Epithelial cell of prostate (primary cell): ENCODE measurements around the gene GPR107.

Experiments
- DNase-seq: peaks from one replicate; pipeline ENCODE4 v3.0.0-alpha.2; 2011; ENCODE audit warnings: low read depth, low spot score
- H3K27ac ChIP-seq: fragments of 450-650 bp; 2 replicates; pipeline ENCODE4 v1.5.1; 2017; ENCODE audit warnings: mild to moderate bottlenecking

The GPR107 gene

DNA sequence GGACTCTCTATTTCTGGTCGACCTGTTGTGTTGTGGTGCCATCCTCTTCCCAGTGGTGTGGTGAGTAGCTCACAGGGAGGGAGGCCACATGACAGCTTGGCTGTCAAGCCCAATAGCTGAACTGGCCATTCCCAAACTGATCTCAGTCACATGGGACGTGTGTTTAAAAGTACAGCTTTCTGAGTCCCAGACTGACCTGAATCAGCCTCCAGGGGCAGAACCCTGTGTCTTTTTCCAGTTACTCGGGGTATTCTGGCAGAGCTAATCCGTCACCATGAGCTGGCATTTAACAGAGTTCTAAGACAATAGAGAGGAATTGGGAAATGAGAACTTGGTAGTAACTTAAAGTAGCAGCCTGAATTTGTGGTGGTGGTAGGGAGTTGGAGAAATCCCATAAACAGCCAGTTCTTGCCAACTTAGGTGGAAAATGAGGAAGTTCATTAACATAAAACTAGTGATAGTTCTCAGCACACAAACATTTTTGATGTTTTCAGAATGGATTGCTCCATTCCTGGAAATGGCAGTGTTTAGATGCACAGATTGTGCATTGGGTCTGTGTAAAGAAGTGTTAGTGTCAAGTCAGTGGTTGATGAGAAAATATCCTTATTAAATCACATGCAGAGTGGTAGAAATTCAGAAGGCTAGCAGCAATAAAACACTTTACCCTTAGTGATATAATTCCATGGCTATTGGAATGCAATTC, 50.9 kb downstream of the GPR107 start:
- H3K27ac ChIP-seq: no peak overlapping the region
- no peak for DNase-seq

DNA sequence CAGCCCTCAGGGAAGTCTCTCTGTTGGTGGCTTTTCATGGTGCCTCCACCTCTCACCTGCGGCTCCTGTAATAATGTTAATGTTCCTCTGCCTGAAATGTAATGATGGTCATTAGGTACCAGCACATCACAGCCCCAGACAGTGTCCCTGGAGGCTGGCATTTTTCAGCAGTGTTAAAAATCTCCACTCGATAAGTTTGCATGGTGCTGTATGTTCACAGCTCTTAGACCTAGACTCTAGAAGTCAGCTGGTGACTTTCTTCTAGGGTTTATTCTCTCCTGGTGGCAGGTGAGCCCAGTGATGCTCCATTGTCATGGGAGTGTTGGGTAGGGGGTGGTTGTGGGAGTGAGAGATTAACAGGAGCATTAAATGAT, 53.1 kb downstream of the GPR107 start:
- DNase-seq: no peak
- H3K27ac ChIP-seq: no peak overlapping the region

DNA sequence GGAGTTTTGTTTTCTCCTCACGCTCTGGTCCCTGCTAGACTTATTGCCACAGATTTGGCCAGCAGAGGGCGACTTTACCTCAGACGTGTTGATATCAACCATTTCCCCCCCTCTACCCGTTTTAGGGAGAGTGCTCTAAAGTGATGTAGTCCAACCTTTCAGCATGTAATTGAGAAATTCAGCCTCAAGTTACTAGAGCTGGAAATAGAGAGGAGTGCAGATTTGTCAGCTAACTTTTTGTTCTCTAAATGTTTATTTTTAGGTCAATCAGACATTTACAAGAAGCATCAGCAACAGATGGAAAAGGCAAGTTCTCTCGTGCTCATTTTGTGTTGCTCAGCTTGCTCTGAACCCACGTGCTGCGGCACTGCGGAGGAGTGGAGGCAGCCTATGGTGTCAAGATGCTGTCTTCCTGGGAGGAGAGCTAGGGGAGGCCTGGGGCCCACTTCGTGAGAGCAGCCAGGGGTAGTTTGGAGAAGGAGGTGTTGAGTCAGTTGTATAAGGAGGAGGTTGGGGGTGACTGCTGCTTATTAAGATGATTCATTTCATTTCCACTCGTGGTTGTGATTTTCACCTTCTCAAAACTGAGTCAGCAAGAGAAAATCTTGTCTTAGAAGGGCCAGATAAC, 53.6 kb downstream of the GPR107 start:
- DNase-seq: peak; percentile 14
- H3K27ac ChIP-seq: no peak overlapping the region

DNA sequence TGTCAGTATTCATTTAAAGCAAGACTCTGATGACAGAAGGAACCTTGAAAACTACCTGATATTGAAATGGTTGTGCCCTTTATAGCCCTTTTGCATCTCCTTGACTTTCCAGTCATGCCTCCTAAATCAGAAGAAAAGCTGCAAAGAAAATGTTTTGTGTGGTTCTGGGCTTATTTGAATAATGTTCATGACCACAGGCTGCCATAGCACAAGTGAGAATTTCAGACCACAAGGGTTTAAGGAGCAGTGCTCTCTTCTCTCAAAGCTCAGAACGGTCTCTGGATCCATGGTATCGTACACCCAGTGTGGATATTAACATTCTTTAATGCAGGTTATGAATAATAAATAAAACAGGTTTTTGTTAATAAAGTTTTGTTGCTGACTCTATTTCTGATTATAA, 54.2 kb downstream of the GPR107 start:
- DNase-seq: no peak
- no peak overlapping the region for H3K27ac ChIP-seq

DNA sequence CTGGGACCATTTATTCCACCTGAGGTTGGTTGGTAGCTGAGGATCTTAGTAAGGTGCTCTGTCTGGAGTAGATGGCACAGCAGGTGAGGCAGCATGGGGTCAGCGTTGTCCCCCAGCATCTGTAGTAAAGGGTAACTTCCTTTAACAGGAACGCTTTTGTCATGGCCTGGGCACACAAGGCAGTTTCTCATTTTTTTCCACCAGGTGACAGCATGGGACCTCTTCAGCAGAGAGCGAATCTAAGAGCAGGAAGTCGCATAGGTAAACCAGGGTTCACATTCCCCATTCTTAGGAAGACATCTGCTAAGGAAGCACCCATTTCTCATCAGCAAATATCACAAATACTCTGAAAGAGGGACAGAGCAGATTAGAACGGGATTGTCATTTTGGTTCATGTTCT, 56.5 kb downstream of the GPR107 start:
- DNase-seq: no peak
- no peak overlapping the region for H3K27ac ChIP-seq

DNA sequence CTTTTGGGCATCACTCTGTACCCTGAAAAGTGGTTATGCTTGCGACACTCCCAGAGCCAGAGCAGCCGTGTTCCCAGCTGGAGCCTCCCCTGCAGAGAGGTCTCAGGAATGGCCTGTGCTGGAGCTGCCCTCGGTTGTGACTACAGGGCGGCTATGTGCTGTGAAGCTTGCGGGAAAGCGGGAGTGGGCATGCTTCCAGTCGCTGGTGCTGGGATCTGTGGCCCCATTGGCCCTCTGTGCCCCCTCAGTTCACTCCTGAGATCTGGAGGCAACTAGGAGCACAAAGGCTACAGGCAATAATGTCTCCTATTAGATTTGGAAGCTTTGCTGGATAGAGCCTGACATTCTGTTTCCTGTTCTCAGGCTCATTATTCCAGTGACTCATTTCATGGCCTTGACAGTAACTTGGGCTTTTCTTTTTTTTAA, 56.9 kb downstream of the GPR107 start:
- DNase-seq: no peak

DNA sequence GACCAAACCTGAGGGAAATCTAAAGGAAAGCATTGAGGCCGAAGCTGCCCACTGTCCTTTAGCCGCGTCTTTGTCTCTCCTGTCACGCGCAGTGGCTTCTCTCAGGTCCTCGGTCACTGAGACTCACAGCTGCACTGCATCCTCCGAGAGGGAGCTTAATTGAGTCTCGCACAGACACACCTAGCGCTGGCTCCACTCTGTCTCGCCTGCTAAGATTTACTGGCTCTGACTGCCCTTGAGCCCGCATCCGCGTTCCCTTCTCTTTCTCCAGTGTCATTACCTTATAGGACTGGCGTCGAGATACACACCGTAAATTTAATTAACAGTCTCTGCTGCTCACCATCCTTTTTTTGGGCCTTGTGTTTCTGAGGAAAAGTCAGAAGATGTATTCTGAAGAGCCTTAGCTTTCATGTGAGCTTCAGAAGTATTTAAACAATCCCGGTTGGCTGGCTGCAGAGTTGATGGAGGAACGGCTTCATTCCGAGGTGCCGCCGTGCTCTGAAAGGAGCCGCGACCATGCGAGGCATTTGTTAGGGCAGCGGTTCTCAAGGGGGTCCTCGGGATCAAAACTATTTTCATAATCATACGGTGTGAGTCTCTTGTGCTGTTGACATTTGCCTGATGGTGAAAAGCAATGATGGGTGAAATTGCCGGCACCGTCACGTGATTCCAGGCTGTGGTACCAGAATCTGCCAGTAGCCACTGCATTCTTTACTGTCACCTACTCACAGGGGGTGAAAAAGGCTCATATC, 58.3 kb downstream of the GPR107 start:
- no peak for DNase-seq
- no peak overlapping the region for H3K27ac ChIP-seq

More for the DNA sequence above, 56.9 kb downstream of the GPR107 start:
- H3K27ac ChIP-seq: no peak overlapping the region

DNA sequence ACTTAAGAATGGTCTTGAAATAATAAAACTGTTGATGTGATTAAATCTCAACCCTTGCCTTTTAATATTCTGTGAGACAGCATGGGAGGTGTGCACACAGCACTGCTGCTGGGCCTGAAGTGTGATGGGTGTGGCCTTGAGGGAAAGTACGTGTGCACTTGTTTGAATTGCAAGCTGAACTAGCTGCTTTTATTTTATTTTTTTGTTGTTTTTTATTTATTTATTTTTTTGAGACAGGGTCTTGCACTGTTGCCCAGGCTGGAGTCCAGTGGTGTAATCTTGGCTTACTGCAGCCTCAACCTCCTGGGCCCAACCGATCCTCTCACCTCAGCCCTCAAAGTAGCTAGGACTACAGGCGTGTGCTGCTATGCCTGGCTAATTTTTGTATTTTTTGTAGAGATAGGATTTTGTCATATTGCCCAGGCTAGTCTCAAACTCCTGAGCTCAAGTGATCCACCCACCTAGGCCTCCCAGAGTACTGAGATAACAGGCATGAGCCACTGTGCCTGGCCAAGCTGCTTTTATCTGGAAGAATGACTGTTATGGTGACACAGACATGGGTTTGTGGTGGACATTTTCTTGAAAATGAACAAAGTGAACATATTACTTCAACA, 58.9 kb downstream of the GPR107 start:
- H3K27ac ChIP-seq: no peak overlapping the region
- DNase-seq: no peak

DNA sequence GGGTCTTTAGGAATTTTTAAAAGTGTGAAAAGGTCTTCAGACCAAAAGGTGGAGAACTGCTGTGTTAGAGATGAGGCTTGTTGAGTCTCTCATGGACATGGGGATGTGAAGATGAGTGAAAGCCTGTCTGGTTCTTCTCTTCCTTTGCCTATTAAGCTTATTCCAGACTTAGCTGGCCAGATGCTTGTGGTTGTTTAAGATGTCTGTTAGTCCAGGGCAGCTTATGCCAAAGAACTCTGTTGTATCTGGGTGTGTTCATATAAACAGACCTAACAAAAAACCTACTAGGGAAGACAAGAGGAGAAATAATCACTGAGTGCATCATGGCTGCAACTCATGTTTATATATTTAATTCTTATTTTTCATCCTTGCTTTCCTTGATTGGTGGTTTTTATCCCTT, 61.0 kb downstream of the GPR107 start:
- DNase-seq: no peak
- no peak overlapping the region for H3K27ac ChIP-seq

DNA sequence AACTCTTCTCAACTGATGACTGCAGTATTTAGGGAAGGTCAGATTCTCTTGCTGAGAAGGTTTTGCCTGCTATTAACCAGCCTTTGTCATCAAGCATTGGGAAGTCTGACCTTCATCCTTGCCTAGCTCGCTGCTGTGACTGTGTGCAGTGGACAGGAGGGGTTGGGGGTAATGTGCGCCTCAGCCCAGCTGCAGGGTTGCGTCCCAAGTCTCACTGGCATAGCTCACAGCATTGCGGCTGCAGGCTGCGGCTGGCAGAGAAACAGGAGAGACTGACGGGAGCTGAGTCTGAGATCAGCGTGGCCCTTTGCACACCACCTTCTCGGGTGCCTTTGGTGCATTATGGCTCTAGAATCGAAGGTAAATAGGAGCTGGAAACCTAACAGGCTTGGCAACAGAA, 62.6 kb downstream of the GPR107 start:
- no peak overlapping the region for H3K27ac ChIP-seq
- no peak for DNase-seq

DNA sequence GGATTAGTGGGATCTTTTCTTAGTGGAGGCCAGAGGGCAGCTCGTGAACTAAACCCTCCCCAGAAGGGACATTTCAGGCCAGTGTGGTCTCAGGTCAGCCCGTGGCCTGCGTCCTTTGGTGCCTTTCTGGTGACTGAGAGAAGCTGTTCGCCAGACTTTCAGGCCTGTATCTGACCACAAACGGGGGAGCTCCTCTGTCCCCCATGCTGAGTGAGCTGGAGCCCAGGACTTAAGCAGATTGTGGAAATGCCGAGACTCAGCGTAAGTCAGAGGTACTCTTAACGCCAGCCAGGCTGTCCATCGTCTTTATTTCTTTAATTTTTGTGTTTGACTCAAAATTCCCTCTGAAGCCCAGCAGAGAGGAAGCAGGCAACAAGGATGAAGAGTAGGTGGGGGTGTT, 63.7 kb downstream of the GPR107 start:
- H3K27ac ChIP-seq: peak overlapping the region; percentile 28
- no peak for DNase-seq

DNA sequence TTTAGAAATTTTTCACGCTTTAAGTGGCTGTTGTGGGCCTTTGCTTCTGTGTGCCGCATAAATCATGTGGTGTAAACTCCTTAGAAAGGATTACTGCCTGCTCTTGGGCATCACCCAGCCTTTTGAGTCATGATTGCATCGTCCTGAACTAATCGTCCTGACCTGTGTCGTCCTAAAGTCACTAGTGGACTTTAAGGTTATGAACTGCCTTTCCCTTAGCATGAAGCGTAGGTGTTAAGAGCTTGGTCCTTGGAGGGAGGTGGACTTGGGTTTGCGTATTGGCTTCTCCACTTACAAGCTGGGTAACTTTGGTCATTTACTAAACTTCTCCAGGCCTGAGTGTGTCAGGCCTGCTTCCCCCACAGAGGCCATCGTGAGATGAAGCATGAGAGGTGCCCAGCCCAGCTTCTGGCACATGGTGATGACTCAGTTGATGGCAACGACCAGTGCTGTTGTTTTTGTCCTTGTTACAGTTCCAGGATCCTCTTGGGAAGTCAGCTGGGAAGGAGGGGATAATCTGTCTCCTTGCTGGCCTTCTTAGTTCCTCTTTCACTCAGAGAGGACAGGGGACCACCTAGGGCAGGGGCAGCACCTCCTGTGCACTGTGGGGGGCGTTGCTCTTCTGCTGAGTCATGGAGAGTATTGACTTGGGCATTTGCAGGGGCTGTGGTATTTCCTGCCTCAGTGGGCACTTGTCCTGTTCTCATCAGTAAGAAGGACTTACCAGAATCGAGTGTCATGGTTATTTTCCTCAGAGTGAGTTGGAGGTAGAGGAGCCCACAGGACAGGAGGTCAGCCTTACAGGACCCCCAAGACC, 64.3 kb downstream of the GPR107 start:
- DNase-seq: no peak
- peak overlapping the region; percentile 28 for H3K27ac ChIP-seq

DNA sequence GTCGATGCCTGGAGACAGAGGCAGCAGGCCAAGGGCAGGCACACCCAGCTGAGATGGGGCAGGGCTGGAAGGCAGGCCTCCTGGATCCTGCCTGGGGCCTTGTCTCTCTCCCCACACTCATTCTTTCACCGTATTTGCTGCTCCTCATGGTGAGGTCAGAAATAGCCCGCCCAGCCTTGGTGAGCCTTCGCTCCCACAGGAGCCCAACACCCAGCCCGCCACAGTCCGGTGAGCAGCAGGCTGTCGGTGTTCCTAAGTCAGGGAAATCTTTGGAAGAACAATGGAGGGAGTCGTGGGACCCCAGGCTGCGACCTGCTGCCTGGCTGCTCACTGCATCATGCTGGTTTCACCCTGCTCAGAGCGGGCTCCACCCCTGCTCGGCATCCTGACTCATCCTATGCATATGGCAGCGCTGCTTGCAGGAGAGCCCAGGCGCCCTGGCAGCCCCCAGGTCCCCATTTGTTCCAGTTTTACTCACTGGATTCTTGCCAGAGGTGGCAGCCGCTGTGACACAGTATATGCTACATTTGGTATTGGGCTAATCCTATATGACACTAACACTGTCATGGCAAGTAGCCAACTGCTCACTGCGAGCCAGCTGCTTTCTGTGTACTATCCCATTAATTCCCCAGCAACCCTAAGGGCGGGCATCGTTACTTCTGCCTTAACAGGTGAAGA, 65.3 kb downstream of the GPR107 start:
- no peak for DNase-seq
- H3K27ac ChIP-seq: peak overlapping the region; percentile 28

DNA sequence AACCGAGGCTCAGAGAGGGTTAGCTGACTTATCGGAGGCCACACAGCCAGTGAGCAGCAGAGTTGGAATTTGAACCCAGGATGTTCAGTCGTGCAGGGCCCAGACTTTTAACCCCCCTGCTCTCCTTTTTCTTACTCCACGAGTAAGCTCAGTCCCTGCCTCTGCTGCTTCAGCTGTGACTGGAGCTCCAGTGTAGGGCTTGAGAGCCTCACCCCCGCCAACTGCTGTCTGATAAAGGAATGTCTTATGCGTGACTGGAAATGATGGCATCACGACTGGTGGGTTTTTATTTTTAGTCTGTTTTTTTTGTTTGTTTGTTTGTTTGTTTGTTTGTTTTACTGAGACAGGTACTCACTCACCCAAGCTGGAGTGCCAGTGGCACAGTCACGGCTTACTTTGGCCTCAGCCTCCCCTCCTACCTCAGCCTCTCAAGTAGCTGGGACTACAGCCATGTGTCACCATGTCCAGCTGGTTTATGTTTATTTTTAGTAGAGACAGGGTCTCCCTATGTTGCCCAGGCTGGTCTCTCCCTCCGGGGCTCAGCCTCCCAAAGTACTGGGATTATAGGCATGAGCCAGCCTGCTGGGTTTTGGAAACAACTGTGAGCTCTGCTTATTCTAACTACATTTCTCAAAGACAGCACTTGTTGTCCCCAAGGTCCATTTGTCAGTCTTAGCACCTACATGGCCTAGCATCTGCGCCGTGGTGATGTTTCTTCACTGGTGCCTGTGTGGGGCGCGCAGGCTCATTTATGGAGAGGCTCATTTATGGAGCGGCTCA, 66.0 kb downstream of the GPR107 start:
- DNase-seq: no peak
- H3K27ac ChIP-seq: no peak overlapping the region

DNA sequence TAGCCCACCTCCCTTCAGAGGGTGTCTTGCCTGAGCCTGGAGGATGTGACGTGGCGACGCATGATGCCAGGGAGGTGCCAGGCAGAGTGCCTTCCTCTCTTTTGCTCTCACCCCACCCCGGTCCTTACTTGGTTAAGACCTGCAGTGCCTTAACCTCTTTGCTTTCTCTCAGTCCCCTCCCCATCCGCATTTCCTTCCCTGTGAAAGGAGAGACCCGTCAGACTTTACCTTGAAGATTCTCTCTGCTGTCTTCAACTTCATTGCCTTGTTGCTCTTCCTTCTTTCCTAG, 66.5 kb downstream of the GPR107 start:
- no peak overlapping the region for H3K27ac ChIP-seq
- no peak for DNase-seq

DNA sequence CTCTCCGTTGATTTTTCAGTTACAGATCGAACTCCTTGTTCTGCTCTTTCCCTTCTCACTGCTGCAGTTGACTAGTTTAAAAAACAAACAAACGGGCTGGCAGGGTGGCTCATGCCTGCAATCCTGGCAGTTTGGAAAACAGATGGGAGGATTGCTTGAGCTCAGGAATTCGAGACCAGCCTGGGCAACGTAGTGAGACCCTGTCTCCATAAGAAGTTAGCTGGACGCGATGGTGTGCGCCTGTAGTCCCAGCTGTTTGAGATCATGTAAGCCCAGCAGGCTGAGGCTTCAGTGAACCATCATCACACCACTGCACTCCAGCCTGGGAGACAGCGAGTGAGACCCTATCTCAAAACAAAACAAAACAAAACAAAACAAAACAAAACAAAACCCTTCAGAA, 67.1 kb downstream of the GPR107 start:
- DNase-seq: no peak

DNA sequence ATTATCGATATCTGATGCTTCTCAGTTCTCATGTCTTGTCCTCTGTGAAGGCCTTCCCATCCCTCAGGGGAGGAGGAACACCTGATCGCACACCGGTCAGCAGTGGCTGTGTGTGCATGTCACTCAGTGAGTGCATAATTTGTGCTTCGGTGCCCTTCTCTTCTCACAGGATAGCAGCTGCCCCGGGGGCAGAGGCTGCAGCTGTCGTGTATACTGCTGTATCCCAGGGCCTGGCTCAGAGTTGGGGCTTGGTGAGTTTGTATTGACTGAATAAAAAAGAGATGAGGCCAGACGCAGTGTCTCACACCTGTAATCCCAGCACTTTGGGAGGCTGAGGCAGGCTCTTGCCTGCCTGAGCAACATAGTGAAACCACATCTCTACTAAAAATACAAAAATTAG, 68.8 kb downstream of the GPR107 start:
- no peak for DNase-seq
- no peak overlapping the region for H3K27ac ChIP-seq

More for the DNA sequence above, 67.1 kb downstream of the GPR107 start:
- no peak overlapping the region for H3K27ac ChIP-seq

DNA sequence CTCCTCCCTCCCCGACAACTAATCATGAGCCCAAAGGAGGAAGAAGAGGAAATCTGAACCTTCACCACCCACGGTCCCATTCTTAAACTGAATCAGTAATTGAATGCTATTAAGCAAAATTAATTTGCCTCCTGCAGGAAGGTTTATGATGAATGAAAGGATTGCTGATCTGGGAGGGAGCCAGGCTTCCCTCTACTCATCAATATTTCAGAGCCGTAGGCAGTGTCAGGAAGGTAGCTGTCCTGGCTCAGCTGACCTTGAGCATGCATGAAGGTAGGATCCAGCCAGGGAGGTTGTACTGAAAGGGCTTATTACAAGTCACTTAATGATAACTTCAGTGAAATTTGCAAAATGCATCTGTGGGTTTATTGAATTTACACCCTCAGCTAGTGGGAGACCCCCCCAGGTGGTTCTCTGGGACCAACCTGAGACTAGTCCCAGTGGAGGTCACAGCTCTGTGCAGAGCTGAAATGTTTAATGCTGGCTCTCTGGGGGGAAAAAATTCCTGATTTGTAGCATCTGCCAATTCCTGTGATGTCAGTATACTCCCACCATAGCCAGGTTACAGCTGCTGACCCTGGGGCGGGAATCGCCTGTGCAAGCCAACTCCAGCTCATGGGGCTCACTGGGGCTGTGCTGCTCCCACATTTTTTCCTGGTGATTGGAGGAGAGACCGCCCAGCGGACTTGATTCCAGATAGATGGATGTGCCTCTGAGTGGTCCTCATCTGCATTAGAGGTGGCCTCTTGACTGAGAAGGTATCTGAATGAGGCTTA, 70.6 kb downstream of the GPR107 start:
- no peak overlapping the region for H3K27ac ChIP-seq
- DNase-seq: no peak
